Skeletal muscle tissue (tissue), 4 donors: ENCODE data around the gene ZNF521. TPM values are rescaled to one million over a fixed set of nuclear protein-coding genes. Genes with fewer than 3 reads are reported as not detected.

Experiments used
- H3K27ac ChIP-seq: one replicate; pipeline ENCODE4 v1.7.0; 2013; ENCODE audit warnings: mild to moderate bottlenecking, low read depth, low read length, inconsistent platforms
- H3K27me3 ChIP-seq, 3 donors: one replicate each; pipeline ENCODE4 v1.7.0; 2013; ENCODE audit warnings: low read length in 3 of 3; ENCODE audit not compliant: control insufficient read depth in 3 of 3, insufficient read depth in 3 of 3
- H3K36me3 ChIP-seq, 3 donors: one replicate each; pipeline ENCODE4 v1.7.0; 2013; ENCODE audit warnings: low read length in 3 of 3; ENCODE audit not compliant: control insufficient read depth in 3 of 3, insufficient read depth in 3 of 3
- H3K4me1 ChIP-seq, 3 donors: one replicate each; pipeline ENCODE4 v1.7.0; 2013; ENCODE audit warnings: low read length in 3 of 3, mild to moderate bottlenecking in 3 of 3; ENCODE audit not compliant: control insufficient read depth in 3 of 3, insufficient read depth in 3 of 3
- H3K4me3 ChIP-seq, 3 donors: one replicate each; pipeline ENCODE4 v1.7.0; 2013; ENCODE audit warnings: low read length in 3 of 3
- H3K9ac ChIP-seq, 3 donors: one replicate each; pipeline ENCODE4 v1.7.0; 2013; ENCODE audit warnings: low read length in 3 of 3, mild to moderate bottlenecking in 3 of 3, moderate library complexity in 2 of 3, low read depth in 1 of 3
- H3K9me3 ChIP-seq, 3 donors: one replicate each; pipeline ENCODE4 v1.7.0; 2013; ENCODE audit warnings: low read length in 3 of 3; ENCODE audit not compliant: control insufficient read depth in 3 of 3
- total RNA-seq: library from RNA; depleted of rRNA; stranded (reverse); fragments of >200 nt; gene quantifications from one replicate; pipeline ENCODE4 v1.2.3, GENCODE V29; 2014
- donor health status: Osteomylitis.

ZNF521 gene
- total RNA-seq, 1 donor from 2014 or later, result 40.2 TPM

GRCh38 chr18:25244924-25245698 lies 106.9 kb downstream of the ZNF521 start:
- Histone ChIP-seq H3K9ac (no peak overlapping the region), H3K36me3 (no peaks in the 10 kb centered on the region), H3K27me3 (no peaks in the 10 kb centered on the region), H3K9me3 (no peaks in the 10 kb centered on the region), H3K27ac (no peak overlapping the region), H3K4me1 (peaks cover 0 to 2% (median 0%) of the 10 kb centered on the region in 3 donors), H3K4me3 (no peak overlapping the region)

DNA sequence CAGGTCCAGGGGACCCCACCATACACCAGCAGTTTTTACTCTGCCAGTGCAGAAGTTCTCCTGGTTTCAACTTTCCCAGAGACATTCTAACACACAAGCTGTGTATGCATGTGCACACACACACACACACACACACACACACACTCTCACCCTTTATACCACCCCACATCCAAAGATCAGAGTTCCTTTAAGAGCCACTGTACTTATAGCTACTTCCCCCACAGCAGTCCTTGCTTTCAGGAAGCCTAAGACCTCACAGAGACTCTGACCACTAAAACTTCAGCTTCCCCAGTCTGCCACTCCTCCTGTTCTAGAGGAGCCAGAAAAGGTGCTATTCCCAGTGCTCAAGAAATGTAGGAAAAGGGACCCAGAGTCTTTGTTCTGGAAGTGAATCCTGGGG lies 107.8 kb downstream of the ZNF521 start:
- Histone ChIP-seq H3K9me3 (no peaks in the 10 kb centered on the region), H3K4me3 (no peak overlapping the region), H3K9ac (no peak overlapping the region), H3K27ac (no peak overlapping the region), H3K27me3 (no peaks in the 10 kb centered on the region), H3K4me1 (no peaks in the 10 kb centered on the region), H3K36me3 (no peaks in the 10 kb centered on the region)

DNA sequence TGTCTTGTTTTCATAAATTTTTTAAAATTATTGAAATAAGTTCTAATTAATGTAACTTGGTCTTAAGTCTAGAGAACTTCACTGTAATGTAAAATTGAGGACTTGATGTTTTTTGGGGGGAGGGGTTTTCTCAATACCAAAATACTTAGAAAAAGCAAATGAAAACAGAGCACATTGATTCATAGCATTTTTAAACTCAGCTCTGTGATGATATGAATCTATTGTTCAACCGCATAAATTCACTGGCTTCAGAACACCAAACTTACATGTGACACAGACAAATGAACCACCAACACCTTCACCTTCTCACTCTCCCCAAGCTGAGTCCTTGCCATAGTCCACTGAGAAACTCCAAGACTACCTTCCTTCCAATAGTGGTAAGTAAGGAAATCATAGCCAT lies 108.2 kb downstream of the ZNF521 start:
- H3K27ac ChIP-seq, result no peak overlapping the region
- no peak overlapping the region for H3K4me3 ChIP-seq
- no peak overlapping the region for H3K9ac ChIP-seq
- no peaks in the 10 kb centered on the region for H3K9me3 ChIP-seq
- H3K27me3 ChIP-seq, result no peaks in the 10 kb centered on the region
- no peaks in the 10 kb centered on the region for H3K36me3 ChIP-seq
- peaks cover 0 to 3% (median 3%) of the 10 kb centered on the region in 3 donors for H3K4me1 ChIP-seq

- Histone ChIP-seq H3K27ac (no peak overlapping the region), H3K36me3 (no peaks in the 10 kb centered on the region), H3K27me3 (no peaks in the 10 kb centered on the region), H3K4me3 (no peak overlapping the region), H3K4me1 (peaks cover 0 to 8% (median 5%) of the 10 kb centered on the region in 3 donors), H3K9me3 (no peaks in the 10 kb centered on the region), H3K9ac (no peak overlapping the region)
Observed at GRCh38 chr18:25243257-25243656, 108.7 kb downstream of the ZNF521 start.

- Histone ChIP-seq H3K9me3 (no peaks in the 10 kb centered on the region), H3K9ac (no peak overlapping the region), H3K27ac (no peak overlapping the region), H3K27me3 (no peaks in the 10 kb centered on the region), H3K36me3 (no peaks in the 10 kb centered on the region), H3K4me3 (no peak overlapping the region), H3K4me1 (peaks cover 0 to 11% (median 5%) of the 10 kb centered on the region in 3 donors)
Observed at GRCh38 chr18:25240420-25240770, 111.6 kb downstream of the ZNF521 start.

DNA sequence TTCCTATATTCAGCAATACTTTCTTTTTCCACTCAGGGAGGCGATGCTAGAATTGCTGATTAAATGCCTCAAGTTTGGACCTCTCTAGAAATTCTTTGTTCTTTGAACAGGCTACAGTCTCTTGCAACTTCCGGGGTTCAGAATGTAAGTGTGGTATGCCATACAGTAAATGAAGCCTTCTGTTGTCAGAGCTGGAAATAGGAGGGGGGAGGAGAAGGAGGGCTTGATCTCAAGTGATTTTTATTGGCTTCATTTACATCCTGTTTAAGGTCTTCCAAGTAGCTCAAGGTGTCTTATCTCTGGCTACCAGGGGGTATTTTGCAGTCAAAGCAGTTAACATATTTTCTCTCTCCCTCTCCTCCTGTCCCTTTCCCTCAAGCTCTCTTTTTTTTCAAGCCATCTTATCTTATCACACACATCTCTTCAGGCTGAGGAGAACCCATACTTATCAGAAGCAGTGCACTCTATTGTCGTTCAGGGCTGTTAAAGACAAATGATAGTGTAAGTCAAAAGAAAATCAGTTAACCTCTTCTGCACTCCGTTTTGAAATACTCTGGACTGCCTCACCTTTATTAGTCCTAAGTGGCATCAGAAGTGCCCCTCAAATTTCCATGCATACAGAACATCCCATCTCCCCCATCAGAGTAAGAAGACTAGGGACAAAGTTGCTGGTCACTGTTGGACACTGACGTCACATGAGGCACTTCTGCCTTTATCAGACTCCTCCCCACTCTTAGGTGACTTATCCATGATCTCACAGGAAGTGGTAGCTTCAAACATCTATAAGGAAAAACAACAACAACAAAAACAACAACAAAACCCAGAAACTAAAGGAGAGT lies 112.2 kb downstream of the ZNF521 start:
- H3K27me3 ChIP-seq, result no peaks in the 10 kb centered on the region
- no peaks in the 10 kb centered on the region for H3K9me3 ChIP-seq
- no peak overlapping the region for H3K4me3 ChIP-seq
- no peak overlapping the region for H3K9ac ChIP-seq
- peaks cover 0 to 11% (median 5%) of the 10 kb centered on the region in 3 donors for H3K4me1 ChIP-seq
- no peak overlapping the region for H3K27ac ChIP-seq
- no peaks in the 10 kb centered on the region for H3K36me3 ChIP-seq

DNA sequence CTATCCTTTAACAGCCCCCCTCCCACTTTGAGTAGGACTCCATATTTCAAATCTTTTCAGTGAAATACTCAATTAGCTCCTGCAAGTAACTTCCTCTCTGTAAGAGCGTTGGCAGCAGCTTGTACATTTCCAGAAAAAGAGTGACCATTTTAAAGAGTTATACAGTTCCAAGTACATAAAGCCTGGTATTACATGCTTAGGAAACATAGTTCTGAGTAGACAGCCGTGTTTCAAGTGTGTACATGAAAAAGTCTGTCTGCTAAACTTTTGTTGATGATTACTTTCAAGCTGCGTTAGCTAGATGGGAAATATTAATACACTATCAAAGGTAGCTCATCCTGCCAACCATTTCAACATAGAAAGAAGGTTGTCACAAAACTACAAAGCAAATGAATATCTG lies 112.8 kb downstream of the ZNF521 start:
- no peak overlapping the region for H3K9ac ChIP-seq
- H3K4me3 ChIP-seq, result no peak overlapping the region
- H3K27me3 ChIP-seq, result no peaks in the 10 kb centered on the region
- H3K36me3 ChIP-seq, result no peaks in the 10 kb centered on the region
- H3K27ac ChIP-seq, result no peak overlapping the region
- H3K4me1 ChIP-seq, result peaks cover 0 to 11% (median 5%) of the 10 kb centered on the region in 3 donors
- H3K9me3 ChIP-seq, result no peaks in the 10 kb centered on the region

DNA sequence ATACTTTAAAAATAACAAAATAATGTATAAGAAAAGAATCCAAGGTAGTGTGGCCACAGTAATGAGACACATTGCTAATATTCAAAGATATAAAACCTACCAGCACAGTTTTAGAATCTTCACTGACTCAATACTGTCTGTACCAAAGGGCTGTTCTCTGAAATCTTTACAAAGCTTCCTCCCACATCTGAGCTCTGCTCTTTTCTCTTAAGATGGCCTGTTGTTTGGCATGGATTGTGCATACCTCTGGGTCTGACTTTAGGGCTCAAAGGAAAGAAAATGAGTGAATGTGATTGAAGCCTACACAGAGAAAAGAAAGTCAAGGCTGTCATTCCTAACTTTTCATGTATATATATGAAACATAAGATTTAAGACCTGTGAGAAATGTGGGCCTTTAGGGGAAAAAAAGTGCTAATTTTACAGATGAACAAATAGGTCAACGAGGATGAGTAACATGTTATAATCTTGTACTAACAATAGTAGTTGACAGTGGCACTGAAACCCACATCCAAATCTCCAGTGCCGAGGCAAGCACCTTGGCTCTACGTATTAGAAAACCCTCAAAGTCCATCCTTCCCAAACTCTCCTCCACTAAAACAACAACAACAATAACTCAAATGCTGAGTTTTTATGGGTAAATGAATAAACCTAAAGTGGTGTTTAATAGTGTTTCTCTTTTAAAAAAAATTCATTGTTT lies 114.2 kb downstream of the ZNF521 start:
- H3K9ac ChIP-seq, result no peak overlapping the region
- H3K4me3 ChIP-seq, result no peak overlapping the region
- H3K27ac ChIP-seq, result no peak overlapping the region
- H3K36me3 ChIP-seq, result no peaks in the 10 kb centered on the region
- H3K27me3 ChIP-seq, result no peaks in the 10 kb centered on the region
- no peaks in the 10 kb centered on the region for H3K9me3 ChIP-seq
- H3K4me1 ChIP-seq, result peaks cover 0 to 11% (median 8%) of the 10 kb centered on the region in 3 donors

- Histone ChIP-seq H3K9ac (no peak overlapping the region), H3K9me3 (no peaks in the 10 kb centered on the region), H3K27me3 (no peaks in the 10 kb centered on the region), H3K4me3 (no peak overlapping the region), H3K4me1 (peaks cover 0 to 11% (median 8%) of the 10 kb centered on the region in 3 donors), H3K36me3 (no peaks in the 10 kb centered on the region), H3K27ac (no peak overlapping the region)
Observed at GRCh38 chr18:25236736-25237135, 115.2 kb downstream of the ZNF521 start.
